GM19043 (cell line): Measurements from ENCODE around the gene PAPLN.
"Not testable (repeated sequence)": the region's sequence is repeated elsewhere in the genome, so short reads cannot be mapped to it uniquely, and the experiment has no call there.

Source experiments
- ATAC-seq: cut with Tn5 transposase; IDR thresholded peaks from one replicate; pipeline ENCODE4 v1.9.1; 2021; ENCODE audit warnings: low read depth; ENCODE audit not compliant: unreplicated experiment

PAPLN gene

GRCh38 chr14:73287071-73287470, 49.8 kb downstream of the PAPLN start:
- no peak for ATAC-seq

- ATAC-seq = no peak
These were observed 52.0 kb downstream of the PAPLN start for GRCh38 chr14:73289308-73289707.

GRCh38 chr14:73289729-73290128, 52.4 kb downstream of the PAPLN start:
- ATAC-seq = no peak

GRCh38 chr14:73290279-73290678, 53.0 kb downstream of the PAPLN start:
- peak; percentile 71 for ATAC-seq

- ATAC-seq = no peak
These were observed 56.8 kb downstream of the PAPLN start for GRCh38 chr14:73293782-73294781.

GRCh38 chr14:73295198-73295796, 58.0 kb downstream of the PAPLN start:
- no peak for ATAC-seq

- ATAC-seq = no peak
These were observed 68.2 kb downstream of the PAPLN start for GRCh38 chr14:73305499-73305898.

GRCh38 chr14:73307261-73307660, 70.0 kb downstream of the PAPLN start:
- ATAC-seq = no peak

- not testable (repeated sequence) for ATAC-seq
These were observed 71.9 kb downstream of the PAPLN start for GRCh38 chr14:73309207-73309606.

- no peak for ATAC-seq
These were observed 74.4 kb downstream of the PAPLN start for GRCh38 chr14:73311708-73312030.

- no peak for ATAC-seq
These were observed 75.4 kb downstream of the PAPLN start for GRCh38 chr14:73312687-73313086.

- ATAC-seq = no peak
These were observed 75.8 kb downstream of the PAPLN start for GRCh38 chr14:73313151-73313550.

GRCh38 chr14:73323896-73324399, 86.6 kb downstream of the PAPLN start:
- ATAC-seq = no peak
